Ovary (tissue), 9 donors: ENCODE results near the gene WDR91. TPM values are rescaled to one million over a fixed set of nuclear protein-coding genes. Genes with fewer than 3 reads are reported as not detected.

ENCODE experiments used
- DNase-seq, 5 donors: peaks; one replicate each; pipeline ENCODE4 v3.0.0-alpha.2; 2019 to 2020
- H3K27ac ChIP-seq, 2 donors: fragments of 200-600 bp; one replicate each; pipeline versions ENCODE4 v1.5.1 to v1.8.0; 2019 to 2022
- H3K27me3 ChIP-seq: fragments of 200-600 bp; one replicate; pipeline ENCODE4 v1.8.0; 2022
- H3K36me3 ChIP-seq: fragments of 200-600 bp; sonication (generic); one replicate; pipeline ENCODE4 v1.5.1; 2019
- H3K4me1 ChIP-seq: one replicate; pipeline ENCODE4 v1.8.1; 2013; ENCODE audit warnings: mild to moderate bottlenecking, moderate library complexity; ENCODE audit not compliant: insufficient read depth
- H3K4me3 ChIP-seq: fragments of 200-600 bp; sonication (generic); one replicate; pipeline ENCODE4 v1.5.1; 2017
- H3K9me3 ChIP-seq, 2 donors: fragments of 200-600 bp in 1 of 2; sonication (generic) in 1 of 2; one replicate each; pipeline versions ENCODE4 v1.5.1 to v1.8.1; 2013 to 2019; ENCODE audit warnings: mild to moderate bottlenecking in 1 of 2, moderate library complexity in 1 of 2
- EP300 ChIP-seq: sonication (generic); formaldehyde crosslinking; IDR thresholded peaks from one replicate; pipeline ENCODE4 v1.6.1; 2017; ENCODE audit warnings: antibody characterized with exemption
- POLR2A ChIP-seq: fragments of 450-650 bp; IDR thresholded peaks from one replicate; pipeline ENCODE4 v1.6.1; 2017; ENCODE audit warnings: antibody characterized with exemption, mild to moderate bottlenecking, moderate library complexity
- WGBS, 3 donors: extraction: QIAGEN DNeasy Blood & Tissue Kit in 1 of 3; methylation state at CpG; one replicate each; pipeline versions ENCODE4 v1.1.5 to v1.1.7; 2013 to 2017; 5-methylcytosine and 5-hydroxymethylcytosine counted together
- intact Hi-C, 4 donors: fragments of 100-400 bp; cut with DNase I; formaldehyde crosslinking; loops; one replicate each; pipeline versions ENCODE4 v1.11.0 to v1.15.1; 2022 to 2023
- polyA plus RNA-seq, 2 donors: library from polyadenylated mRNA; stranded (reverse); fragments of 200-250 nt in 1 of 2; fragments of 350-450 nt in 1 of 2; fragmentation: Illumina TruSeq in 1 of 2; extraction: RNeasy Lipid Tissue Mini Kit (QIAGEN cat#74804) in 1 of 2; gene quantifications; one replicate each; pipeline ENCODE4 v1.2.3, GENCODE V29; 2013 to 2014
- total RNA-seq, 7 donors: library from RNA; depleted of rRNA in 2 of 7; stranded (reverse); fragments of >200 nt in 2 of 7; fragmentation: NEBNext Ultra II Directional in 3 of 7; extraction: Animal tissue kit (Norgen Biotek cat#: 25700) in 3 of 7; gene quantifications; one replicate each; pipeline versions ENCODE4 v1.1.0 to v1.2.4, GENCODE V29; 2016 to 2023
- TF ChIP-seq, protein P1 (sequence below), 3 donors: fragments of 450-650 bp in 2 of 3; fragments of 200-600 bp in 1 of 3; IDR thresholded peaks; one replicate each; pipeline versions ENCODE4 v1.5.1 to v1.8.0; 2016 to 2022; ENCODE audit warnings: antibody characterized with exemption in 3 of 3, mild to moderate bottlenecking in 1 of 3
- donor health status: DM: no; HTN: no; CAD: no; lungs with moderate emphysema.
- donor health status: DM: no; HTN: no; CAD: no.
- donor health status: Bipolar disorder and iron deficiency.
- donor health status: DM: yes; HTN: yes; CAD: no.
- donor health status: DM: no; HTN: no; CAD: no.
- donor health status: DM: yes; HTN: yes; CAD: no.

Gene WDR91
- total and polyA plus RNA-seq, 9 donors, result 12.6 to 56.3 (median 32.2) TPM

DNA sequence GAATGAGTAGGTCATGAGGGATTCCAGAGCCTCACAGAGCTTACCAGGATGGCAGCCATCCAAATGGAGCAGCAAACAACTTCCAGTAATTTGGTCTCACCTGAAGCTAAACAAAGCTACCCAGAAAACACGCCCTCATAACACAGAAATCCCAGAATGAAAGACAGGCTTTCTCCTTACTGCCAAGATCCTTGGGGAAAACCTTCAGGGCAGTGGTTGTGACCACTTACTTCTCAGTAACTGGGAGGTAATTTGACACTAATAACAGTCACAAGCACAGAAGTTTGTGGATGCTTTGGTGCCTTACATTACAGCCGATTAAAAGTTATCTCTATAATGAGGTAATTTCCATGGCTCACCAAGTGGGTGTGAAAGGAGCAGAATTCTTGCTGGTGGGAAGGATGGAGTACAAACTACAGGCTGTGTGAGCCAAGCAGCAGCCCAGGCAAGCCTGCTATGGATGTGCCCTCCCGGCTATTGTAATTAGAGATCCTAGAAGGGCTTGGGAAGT is 10.4 kb downstream of the WDR91 start:
- no peaks in the 10 kb centered on the region for H3K27me3 ChIP-seq
- 49 to 58% (median 53%) methylated on average over 3 of the region's 3 CpGs for WGBS, 3 donors
- TF ChIP-seq, protein P1, sequence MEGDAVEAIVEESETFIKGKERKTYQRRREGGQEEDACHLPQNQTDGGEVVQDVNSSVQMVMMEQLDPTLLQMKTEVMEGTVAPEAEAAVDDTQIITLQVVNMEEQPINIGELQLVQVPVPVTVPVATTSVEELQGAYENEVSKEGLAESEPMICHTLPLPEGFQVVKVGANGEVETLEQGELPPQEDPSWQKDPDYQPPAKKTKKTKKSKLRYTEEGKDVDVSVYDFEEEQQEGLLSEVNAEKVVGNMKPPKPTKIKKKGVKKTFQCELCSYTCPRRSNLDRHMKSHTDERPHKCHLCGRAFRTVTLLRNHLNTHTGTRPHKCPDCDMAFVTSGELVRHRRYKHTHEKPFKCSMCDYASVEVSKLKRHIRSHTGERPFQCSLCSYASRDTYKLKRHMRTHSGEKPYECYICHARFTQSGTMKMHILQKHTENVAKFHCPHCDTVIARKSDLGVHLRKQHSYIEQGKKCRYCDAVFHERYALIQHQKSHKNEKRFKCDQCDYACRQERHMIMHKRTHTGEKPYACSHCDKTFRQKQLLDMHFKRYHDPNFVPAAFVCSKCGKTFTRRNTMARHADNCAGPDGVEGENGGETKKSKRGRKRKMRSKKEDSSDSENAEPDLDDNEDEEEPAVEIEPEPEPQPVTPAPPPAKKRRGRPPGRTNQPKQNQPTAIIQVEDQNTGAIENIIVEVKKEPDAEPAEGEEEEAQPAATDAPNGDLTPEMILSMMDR (IDR thresholded peaks at IDR 0.05), result no peak
- no peak for TF ChIP-seq POLR2A
- TF ChIP-seq EP300, result no peak
- no peak overlapping the region for H3K27ac ChIP-seq
- intact Hi-C loops, result no loop called here
- H3K9me3 ChIP-seq, result no peaks in the 10 kb centered on the region
- no peak for DNase-seq
- no peaks in the 10 kb centered on the region for H3K36me3 ChIP-seq
- no peaks in the 10 kb centered on the region for H3K4me1 ChIP-seq
- H3K4me3 ChIP-seq, result no peak overlapping the region

DNA sequence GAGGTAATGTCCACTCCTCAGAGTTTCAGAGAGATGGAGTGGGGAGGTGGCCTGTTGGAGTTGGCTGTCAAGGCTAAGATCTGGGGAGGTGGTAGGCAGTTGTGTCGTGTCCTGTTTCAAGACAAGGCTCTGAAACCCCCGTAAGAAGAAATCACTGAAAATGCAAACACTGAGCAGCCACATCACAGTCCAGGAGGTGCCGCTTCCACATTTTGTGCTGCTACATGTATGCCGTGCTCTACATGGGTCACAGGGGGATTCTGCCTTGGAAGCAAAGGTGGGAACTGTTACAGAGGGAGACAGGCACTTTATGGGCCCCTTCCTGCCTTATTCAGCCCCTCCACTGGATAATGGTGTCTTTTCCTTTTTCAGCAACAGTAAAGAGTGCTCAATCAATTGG is 11.9 kb downstream of the WDR91 start:
- Histone ChIP-seq H3K9me3 (no peaks in the 10 kb centered on the region), H3K4me1 (peaks cover 4% of the 10 kb centered on the region), H3K27me3 (no peaks in the 10 kb centered on the region), H3K27ac (no peak overlapping the region), H3K4me3 (no peak overlapping the region), H3K36me3 (no peaks in the 10 kb centered on the region)
- TF ChIP-seq, protein P1 (IDR thresholded peaks at IDR 0.05), result no peak
- TF ChIP-seq EP300 (no peak), POLR2A (no peak)
- WGBS, 3 donors, result 91 to 95% (median 93%) methylated on average over 4 of the region's 4 CpGs
- intact Hi-C loops, result no loop called here
- no peak for DNase-seq

DNA sequence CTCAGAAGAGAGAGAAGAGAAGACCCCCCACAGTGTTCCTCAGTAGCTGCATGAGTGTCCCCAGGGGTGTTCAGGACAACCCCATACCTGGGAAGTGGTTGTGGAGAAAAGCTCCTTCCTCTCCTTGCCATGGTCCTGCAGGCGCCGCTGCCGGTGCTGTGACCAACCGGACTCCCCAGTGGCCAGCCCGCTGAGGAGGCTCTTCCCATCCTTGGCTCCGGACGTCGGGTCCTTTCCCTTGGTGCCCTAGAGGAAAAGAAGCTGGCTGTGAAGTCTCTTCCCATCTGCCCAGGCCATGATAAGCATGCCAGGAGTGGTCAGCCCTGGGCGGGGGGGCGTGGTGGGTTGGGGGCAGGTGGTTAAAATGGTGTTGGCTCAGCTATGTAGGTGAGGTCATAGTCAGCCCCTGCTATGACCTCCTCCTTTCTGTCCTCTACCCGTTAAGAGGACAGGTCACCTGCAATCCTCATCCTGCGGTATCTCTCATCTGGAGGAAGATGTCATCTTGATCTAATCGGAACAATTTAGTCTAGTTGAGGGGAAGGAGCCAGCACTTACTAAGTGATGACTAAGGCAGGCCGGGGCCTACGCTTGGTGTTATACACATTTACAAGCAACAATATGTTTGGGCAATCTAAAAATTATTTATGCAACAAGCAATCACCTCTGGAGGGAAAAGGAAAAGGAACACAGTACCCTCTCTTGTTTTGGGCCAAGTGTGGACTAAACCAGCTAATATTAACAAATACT is 13.2 kb downstream of the WDR91 start:
- Histone ChIP-seq H3K27me3 (no peaks in the 10 kb centered on the region), H3K27ac (no peak overlapping the region), H3K4me3 (no peak overlapping the region), H3K9me3 (no peaks in the 10 kb centered on the region), H3K36me3 (no peaks in the 10 kb centered on the region), H3K4me1 (peaks cover 13% of the 10 kb centered on the region)
- intact Hi-C loops, result no loop called here
- WGBS, 3 donors, result 83 to 90% (median 86%) methylated on average over 15 of the region's 15 CpGs
- DNase-seq, result no peak
- TF ChIP-seq EP300 (no peak), POLR2A (no peak)
- TF ChIP-seq, protein P1 (IDR thresholded peaks at IDR 0.05), result no peak

DNA sequence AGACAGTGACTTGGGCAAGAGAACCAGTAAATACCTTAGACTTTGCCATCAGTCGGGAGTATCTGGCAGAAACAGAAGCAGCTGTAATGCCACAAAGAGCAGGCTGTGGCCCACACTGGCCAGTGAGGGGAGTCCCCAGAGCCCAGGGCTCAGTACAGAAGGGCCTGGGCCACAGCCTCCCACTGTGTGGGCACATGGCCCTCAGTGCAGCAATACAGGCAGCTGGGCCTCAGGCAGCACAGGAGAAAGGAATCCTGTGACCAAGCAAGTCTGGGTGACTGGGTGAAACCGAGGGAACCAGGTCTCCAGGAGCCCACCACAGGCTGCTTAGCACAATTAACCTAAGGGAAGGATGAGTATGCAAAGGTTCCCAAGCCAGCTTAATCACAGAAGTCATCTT is 14.0 kb downstream of the WDR91 start:
- 87 to 93% (median 87%) methylated on average over 2 of the region's 2 CpGs for WGBS, 3 donors
- no peak overlapping the region for H3K27ac ChIP-seq

More for the DNA sequence above, 14.0 kb downstream of the WDR91 start:
- Histone ChIP-seq H3K9me3 (no peaks in the 10 kb centered on the region), H3K36me3 (no peaks in the 10 kb centered on the region), H3K4me3 (no peak overlapping the region), H3K4me1 (peaks cover 14% of the 10 kb centered on the region), H3K27me3 (no peaks in the 10 kb centered on the region)
- intact Hi-C loops, result no loop called here
- DNase-seq, result no peak
- TF ChIP-seq EP300 (no peak), POLR2A (no peak)
- TF ChIP-seq, protein P1 (IDR thresholded peaks at IDR 0.05), result no peak
